CD14-positive monocyte (primary cell): ENCODE data around the gene ACTL8. TPM values are rescaled to one million over a fixed set of nuclear protein-coding genes. Genes with fewer than 3 reads are reported as not detected.

Source experiments
- DNase-seq, 3 donors: peaks; one replicate each; pipeline ENCODE4 v3.0.0-alpha.2; 2011 to 2022
- H2AFZ ChIP-seq: 2 replicates; pipeline ENCODE4 v1.6.0; 2012; ENCODE audit warnings: mild to moderate bottlenecking, low read depth, low read length, inconsistent platforms; ENCODE audit not compliant: insufficient read depth, poor library complexity, severe bottlenecking
- H3K27ac ChIP-seq, 2 donors: 1 replicate in 1 of 2; 2 replicates in 1 of 2; pipeline ENCODE4 v1.5.1; 2012 to 2013; ENCODE audit warnings: low read length in 2 of 2, control low read depth in 1 of 2, inconsistent platforms in 1 of 2, low read depth in 1 of 2, mild to moderate bottlenecking in 1 of 2
- H3K27me3 ChIP-seq, 2 donors: one replicate each; pipeline versions ENCODE4 v1.6.0 to v1.6.1; 2011 to 2013; ENCODE audit warnings: low read length in 2 of 2; ENCODE audit not compliant: control insufficient read depth in 2 of 2, insufficient read depth in 2 of 2
- H3K36me3 ChIP-seq, 2 donors: replicated peaks in 1 of 2; 1 replicate in 1 of 2; 2 replicates in 1 of 2; pipeline versions ENCODE4 v1.5.1 to v1.6.1; 2012 to 2013; ENCODE audit warnings: low read length in 2 of 2, control low read depth in 1 of 2, inconsistent platforms in 1 of 2, mild to moderate bottlenecking in 1 of 2; ENCODE audit not compliant: insufficient read depth in 2 of 2, control insufficient read depth in 1 of 2
- H3K4me1 ChIP-seq, 2 donors: 1 replicate in 1 of 2; 2 replicates in 1 of 2; pipeline versions ENCODE4 v1.5.1 to v1.6.1; 2012 to 2013; ENCODE audit warnings: low read length in 2 of 2, control low read depth in 1 of 2, inconsistent platforms in 1 of 2, mild to moderate bottlenecking in 1 of 2, moderate library complexity in 1 of 2; ENCODE audit not compliant: insufficient read depth in 2 of 2, control insufficient read depth in 1 of 2
- H3K4me2 ChIP-seq: replicated peaks from 2 replicates; pipeline ENCODE3; 2012; ENCODE audit warnings: low read length, moderate library complexity, mild to moderate bottlenecking; ENCODE audit not compliant: poor library complexity, severe bottlenecking; ENCODE audit errors: extremely low read depth
- H3K4me3 ChIP-seq, 3 experiments: fragments of 200-600 bp in 1 of 3; sonication (generic) in 1 of 3; replicated peaks in 1 of 3; 1 replicate in 2 of 3; 2 replicates in 1 of 3; pipeline ENCODE4 v1.5.1; 2011 to 2013; ENCODE audit warnings: low read length in 3 of 3, mild to moderate bottlenecking in 3 of 3, control low read depth in 2 of 3, low read depth in 2 of 3, inconsistent platforms in 1 of 3, moderate library complexity in 1 of 3
- H3K79me2 ChIP-seq: 2 replicates; pipeline ENCODE4 v1.6.0; 2012; ENCODE audit warnings: mild to moderate bottlenecking, control low read depth, inconsistent platforms, low read length, moderate library complexity; ENCODE audit not compliant: insufficient read depth
- H3K9ac ChIP-seq: 2 replicates; pipeline ENCODE4 v1.6.0; 2017; ENCODE audit warnings: low read length, mild to moderate bottlenecking; ENCODE audit not compliant: insufficient read depth, poor library complexity, severe bottlenecking
- H3K9me3 ChIP-seq, 2 donors: replicated peaks in 1 of 2; 1 replicate in 1 of 2; 2 replicates in 1 of 2; pipeline versions ENCODE4 v1.5.1 to v1.6.1; 2012 to 2013; ENCODE audit warnings: low read length in 2 of 2, control low read depth in 1 of 2; ENCODE audit not compliant: control insufficient read depth in 1 of 2, insufficient read depth in 1 of 2
- H4K20me1 ChIP-seq: 2 replicates; pipeline ENCODE4 v1.6.0; 2012; ENCODE audit warnings: mild to moderate bottlenecking, low read length, control low read depth, moderate library complexity; ENCODE audit not compliant: insufficient read depth
- H3K27ac Mint-ChIP-seq, 7 donors: one replicate each; pipeline ENCODE4 v1.8.0; 2020; ENCODE audit warnings: mild to moderate bottlenecking in 7 of 7, mixed read lengths in 7 of 7, moderate library complexity in 6 of 7, inconsistent platforms in 2 of 7
- H3K27me3 Mint-ChIP-seq, 3 donors: one replicate each; pipeline ENCODE4 v1.8.0; 2021 to 2022; ENCODE audit warnings: low read depth in 3 of 3, mild to moderate bottlenecking in 3 of 3, mixed read lengths in 3 of 3, moderate library complexity in 3 of 3, inconsistent platforms in 1 of 3
- H3K36me3 Mint-ChIP-seq, 2 donors: one replicate each; pipeline ENCODE4 v1.8.0; 2020; ENCODE audit warnings: mixed read lengths in 2 of 2, inconsistent platforms in 1 of 2, mild to moderate bottlenecking in 1 of 2
- H3K4me1 Mint-ChIP-seq: one replicate; pipeline ENCODE4 v1.8.0; 2020; ENCODE audit warnings: mild to moderate bottlenecking, mixed read lengths
- H3K4me3 Mint-ChIP-seq, 2 donors: one replicate each; pipeline ENCODE4 v1.8.0; 2020; ENCODE audit warnings: mild to moderate bottlenecking in 2 of 2, mixed read lengths in 2 of 2, moderate library complexity in 1 of 2
- H3K9me3 Mint-ChIP-seq, 7 donors: one replicate each; pipeline ENCODE4 v1.8.0; 2020 to 2022; ENCODE audit warnings: mixed read lengths in 7 of 7, mild to moderate bottlenecking in 6 of 7, moderate library complexity in 6 of 7, inconsistent platforms in 2 of 7
- CTCF ChIP-seq: fragments of 200-600 bp; IDR thresholded peaks from one replicate; pipeline ENCODE4 v1.8.0; 2022; ENCODE audit warnings: antibody characterized with exemption, mild to moderate bottlenecking
- WGBS: methylation state at CpG from one replicate; pipeline ENCODE4 v1.1.5; 2013; ENCODE audit warnings: missing lambda C conversion rate; ENCODE audit not compliant: insufficient coverage; 5-methylcytosine and 5-hydroxymethylcytosine counted together
- intact Hi-C, 2 donors: fragments of 100-400 bp; cut with micrococcal nuclease; formaldehyde crosslinking; loops; one replicate each; pipeline versions ENCODE4 v1.15.0 to v1.15.1; 2023
- polyA plus RNA-seq, 3 donors: library from polyadenylated mRNA; depleted of rRNA in 1 of 3; unstranded in 2 of 3; stranded (reverse) in 1 of 3; fragments of 300-500 nt in 2 of 3; fragments of >200 nt in 1 of 3; fragmentation: Illumina TruSeq in 2 of 3; gene quantifications; 1 replicate in 2 of 3; 2 replicates in 1 of 3; pipeline ENCODE4 v1.2.3, GENCODE V29; 2012 to 2021

The ACTL8 gene
- polyA plus RNA-seq, 3 donors = not detected

DNA sequence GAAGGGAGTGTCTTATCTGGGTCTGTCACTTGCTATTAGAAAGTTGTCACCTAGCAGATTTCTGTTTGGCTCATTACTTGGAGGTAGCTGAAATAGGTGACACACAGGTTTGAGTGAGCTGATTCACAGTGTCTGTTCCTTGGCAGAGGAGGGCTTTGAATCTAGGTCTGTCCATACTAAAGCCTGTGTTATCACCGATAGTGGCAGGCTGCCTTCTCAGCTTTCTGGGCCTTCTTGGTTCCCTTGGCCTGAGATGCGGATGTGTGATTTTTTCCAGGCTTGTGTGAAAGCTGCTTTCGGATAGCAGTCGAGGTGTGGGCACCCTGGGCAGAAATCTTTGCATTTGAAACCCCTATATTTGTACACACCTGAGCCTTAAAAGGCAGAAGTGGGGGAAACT is 73.9 kb downstream of the ACTL8 start:
- Mint-ChIP-seq H3K9me3 (no peaks in the 10 kb centered on the region), H3K4me1 (no peaks in the 10 kb centered on the region), H3K36me3 (no peaks in the 10 kb centered on the region), H3K27me3 (peaks cover 9 to 33% (median 9%) of the 10 kb centered on the region in 3 donors), H3K4me3 (no peak overlapping the region), H3K27ac (no peak overlapping the region)
- whole genome bisulfite sequencing = 55% methylated on average over 2 of the region's 4 CpGs
- no peaks in the 10 kb centered on the region for H4K20me1 ChIP-seq
- no peak overlapping the region for H2AFZ ChIP-seq
- intact Hi-C loops = loop anchor here (5.0 to 10.0 kb wide), 4 partner anchors 164 to 337 kb away; no protein-coding TSS in a partner anchor
- no peak overlapping the region for H3K4me2 ChIP-seq
- H3K79me2 ChIP-seq = no peaks in the 10 kb centered on the region
- no peak overlapping the region for H3K27ac ChIP-seq
- no peaks in the 10 kb centered on the region for H3K27me3 ChIP-seq
- H3K9me3 ChIP-seq = no peaks in the 10 kb centered on the region
- H3K9ac ChIP-seq = no peak overlapping the region
- H3K36me3 ChIP-seq = no peaks in the 10 kb centered on the region
- no peak for TF ChIP-seq CTCF
- H3K4me3 ChIP-seq = no peak overlapping the region
- H3K4me1 ChIP-seq = no peaks in the 10 kb centered on the region
- DNase-seq = no peak

GRCh38 chr1:17829579-17829978 is 74.4 kb downstream of the ACTL8 start:
- intact Hi-C loops = loop anchor here (5.0 to 10.0 kb wide), 4 partner anchors 165 to 337 kb away; no protein-coding TSS in a partner anchor
- H3K27me3 ChIP-seq = peaks cover 0 to 2% of the 10 kb centered on the region in 2 donors

More at GRCh38 chr1:17829579-17829978, 74.4 kb downstream of the ACTL8 start:
- TF ChIP-seq CTCF = no peak
- Histone ChIP-seq H3K4me2 (no peak overlapping the region), H3K4me1 (no peaks in the 10 kb centered on the region), H3K9ac (no peak overlapping the region), H3K36me3 (no peaks in the 10 kb centered on the region), H4K20me1 (no peaks in the 10 kb centered on the region), H3K27ac (no peak overlapping the region), H3K4me3 (no peak overlapping the region), H3K79me2 (no peaks in the 10 kb centered on the region), H3K9me3 (no peaks in the 10 kb centered on the region), H2AFZ (no peak overlapping the region)
- no peaks in the 10 kb centered on the region for H3K9me3 Mint-ChIP-seq
- peaks cover 10 to 35% (median 10%) of the 10 kb centered on the region in 3 donors for H3K27me3 Mint-ChIP-seq
- H3K27ac Mint-ChIP-seq = no peak overlapping the region
- 79% methylated on average over 6 of the region's 6 CpGs for WGBS
- H3K4me1 Mint-ChIP-seq = no peaks in the 10 kb centered on the region
- no peak for DNase-seq
- no peaks in the 10 kb centered on the region for H3K36me3 Mint-ChIP-seq
- no peak overlapping the region for H3K4me3 Mint-ChIP-seq
